IPS DF 4.7 (cell line): ENCODE data around the gene EHD4.

Experiments
- DNase-seq: peaks from one replicate; pipeline ENCODE4 v3.0.0-alpha.2; 2013; ENCODE audit warnings: low spot score; ENCODE audit errors: extremely low read depth

EHD4 gene

GRCh38 chr15:41958002-41958420, 14.3 kb downstream of the EHD4 start:
- no peak for DNase-seq

- no peak for DNase-seq
These were observed 15.1 kb downstream of the EHD4 start for GRCh38 chr15:41957021-41957897.

- no peak for DNase-seq
These were observed 16.4 kb downstream of the EHD4 start for GRCh38 chr15:41955807-41956525.

- no peak for DNase-seq
These were observed 17.3 kb downstream of the EHD4 start for GRCh38 chr15:41955100-41955499.

- no peak for DNase-seq
These were observed 18.3 kb downstream of the EHD4 start for GRCh38 chr15:41954036-41954435.

- DNase-seq: no peak
These were observed 20.3 kb downstream of the EHD4 start for GRCh38 chr15:41952013-41952563.

- no peak for DNase-seq
These were observed 20.8 kb downstream of the EHD4 start for GRCh38 chr15:41951571-41951970.

GRCh38 chr15:41950489-41950888, 21.9 kb downstream of the EHD4 start:
- no peak for DNase-seq

GRCh38 chr15:41950127-41950483, 22.3 kb downstream of the EHD4 start:
- DNase-seq: no peak

- DNase-seq: no peak
These were observed 22.8 kb downstream of the EHD4 start for GRCh38 chr15:41949401-41950126.

GRCh38 chr15:41948490-41948889, 23.9 kb downstream of the EHD4 start:
- DNase-seq: no peak

GRCh38 chr15:41946970-41947369, 25.4 kb downstream of the EHD4 start:
- DNase-seq: no peak

- no peak for DNase-seq
These were observed 26.6 kb downstream of the EHD4 start for GRCh38 chr15:41945731-41946130.

GRCh38 chr15:41945221-41945620, 27.1 kb downstream of the EHD4 start:
- DNase-seq: no peak

GRCh38 chr15:41944313-41944940, 27.9 kb downstream of the EHD4 start:
- no peak for DNase-seq

GRCh38 chr15:41943543-41944312, 28.6 kb downstream of the EHD4 start:
- no peak for DNase-seq

GRCh38 chr15:41942886-41943285, 29.5 kb downstream of the EHD4 start:
- DNase-seq: no peak

GRCh38 chr15:41941644-41942415, 30.5 kb downstream of the EHD4 start:
- no peak for DNase-seq

- no peak for DNase-seq
These were observed 31.9 kb downstream of the EHD4 start for GRCh38 chr15:41940441-41940857.

- DNase-seq: no peak
These were observed 32.4 kb downstream of the EHD4 start for GRCh38 chr15:41939986-41940385.
